ENCODE data around the gene BRI3.

BRI3 gene

DNA sequence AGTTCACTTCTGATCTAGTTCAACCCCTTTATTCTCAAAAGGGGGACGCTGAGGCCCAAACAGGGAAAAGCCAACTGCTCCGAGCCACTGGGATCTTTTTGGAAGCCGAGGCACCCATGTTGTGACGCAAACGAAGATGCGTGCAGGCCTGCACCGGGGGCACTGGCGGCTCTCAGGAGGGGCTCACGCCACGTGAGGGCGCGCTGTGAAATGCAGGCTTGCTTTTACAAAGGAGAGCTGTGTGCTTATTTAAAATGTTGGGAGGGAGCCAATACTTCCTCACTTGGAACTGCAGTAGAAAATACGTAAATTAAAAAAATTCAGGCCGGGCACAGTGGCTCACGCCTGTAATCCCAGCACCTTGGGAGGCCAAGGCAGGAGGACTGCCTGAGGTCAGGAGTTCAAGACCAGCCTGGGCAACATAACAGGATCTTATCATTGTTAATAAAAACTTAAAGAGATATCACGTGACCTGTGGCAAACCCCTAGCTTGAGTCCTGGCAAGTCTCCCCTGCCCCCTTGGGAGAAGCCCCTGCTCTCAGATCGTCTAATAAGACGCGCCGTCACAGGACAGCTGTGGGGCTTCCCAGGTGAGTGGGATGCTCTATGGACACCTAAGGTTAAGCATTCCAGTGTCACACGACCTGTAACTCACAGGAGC lies 16.3 kb downstream of the BRI3 start:
- Histone ChIP-seq H3K9ac (ENCODE audit: low read length) (no peak overlapping the region), H3K27ac (ENCODE audit: low read depth, low read length) (no peak overlapping the region), H3K27me3 (ENCODE audit: control insufficient read depth, insufficient read depth, low read length) (no peaks in the 10 kb centered on the region), H3K9me3 (ENCODE audit: control insufficient read depth, insufficient read depth, low read depth, low read length) (no peaks in the 10 kb centered on the region), H3K4me1 (ENCODE audit: control insufficient read depth, insufficient read depth, low read length) (peaks cover 25% of the 10 kb centered on the region), H3K4me3 (ENCODE audit: low read depth, low read length) (no peak overlapping the region), H3K36me3 (ENCODE audit: control insufficient read depth, insufficient read depth, low read length) (peaks cover 34% of the 10 kb centered on the region)

DNA sequence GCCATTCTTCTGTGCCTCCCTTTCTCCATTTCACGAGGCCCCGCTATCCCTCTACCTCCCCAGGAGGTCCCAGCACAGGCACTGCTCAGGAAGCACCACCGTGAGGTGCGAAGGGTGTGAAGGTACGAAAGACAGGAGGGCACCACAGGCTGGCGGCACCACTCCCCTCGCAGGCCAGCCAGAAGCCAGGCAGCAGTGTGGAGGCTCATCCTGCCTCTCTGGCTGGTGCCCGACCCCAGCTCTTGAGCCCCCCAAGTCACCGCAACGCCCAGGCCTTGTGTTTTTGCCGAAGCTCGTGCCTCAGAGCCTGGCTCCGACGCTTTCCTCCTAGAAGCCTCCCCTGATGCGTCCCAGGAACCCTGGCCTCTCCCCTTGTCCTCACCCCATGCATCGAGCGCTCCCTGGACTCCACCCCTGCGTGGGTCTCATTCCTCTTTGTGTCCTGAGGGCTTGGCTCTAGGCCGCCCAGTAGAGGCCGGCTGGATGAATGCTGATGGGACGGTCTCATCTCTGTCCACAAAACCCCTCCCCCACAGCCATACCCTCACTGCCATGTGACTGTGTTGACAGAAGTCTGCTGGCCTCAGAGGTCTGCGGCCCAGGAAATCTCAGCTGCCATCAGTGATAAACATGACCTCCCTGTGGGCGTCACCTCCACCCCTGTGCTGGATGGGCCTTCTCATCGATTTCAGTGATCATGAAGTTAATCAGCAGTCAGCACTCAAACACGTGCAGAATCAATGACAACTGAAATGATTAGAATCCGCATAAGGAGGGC lies 19.3 kb downstream of the BRI3 start:
- H3K27ac ChIP-seq (ENCODE audit: low read depth, low read length), result no peak overlapping the region
- no peaks in the 10 kb centered on the region for H3K9me3 ChIP-seq (ENCODE audit: control insufficient read depth, insufficient read depth, low read depth, low read length)
- H3K9ac ChIP-seq (ENCODE audit: low read length), result peak overlapping the region; percentile 48
- H3K4me1 ChIP-seq (ENCODE audit: control insufficient read depth, insufficient read depth, low read length), result peaks cover 25% of the 10 kb centered on the region
- H3K36me3 ChIP-seq (ENCODE audit: control insufficient read depth, insufficient read depth, low read length), result peaks cover 30% of the 10 kb centered on the region
- no peaks in the 10 kb centered on the region for H3K27me3 ChIP-seq (ENCODE audit: control insufficient read depth, insufficient read depth, low read length)
- H3K4me3 ChIP-seq (ENCODE audit: low read depth, low read length), result no peak overlapping the region

DNA sequence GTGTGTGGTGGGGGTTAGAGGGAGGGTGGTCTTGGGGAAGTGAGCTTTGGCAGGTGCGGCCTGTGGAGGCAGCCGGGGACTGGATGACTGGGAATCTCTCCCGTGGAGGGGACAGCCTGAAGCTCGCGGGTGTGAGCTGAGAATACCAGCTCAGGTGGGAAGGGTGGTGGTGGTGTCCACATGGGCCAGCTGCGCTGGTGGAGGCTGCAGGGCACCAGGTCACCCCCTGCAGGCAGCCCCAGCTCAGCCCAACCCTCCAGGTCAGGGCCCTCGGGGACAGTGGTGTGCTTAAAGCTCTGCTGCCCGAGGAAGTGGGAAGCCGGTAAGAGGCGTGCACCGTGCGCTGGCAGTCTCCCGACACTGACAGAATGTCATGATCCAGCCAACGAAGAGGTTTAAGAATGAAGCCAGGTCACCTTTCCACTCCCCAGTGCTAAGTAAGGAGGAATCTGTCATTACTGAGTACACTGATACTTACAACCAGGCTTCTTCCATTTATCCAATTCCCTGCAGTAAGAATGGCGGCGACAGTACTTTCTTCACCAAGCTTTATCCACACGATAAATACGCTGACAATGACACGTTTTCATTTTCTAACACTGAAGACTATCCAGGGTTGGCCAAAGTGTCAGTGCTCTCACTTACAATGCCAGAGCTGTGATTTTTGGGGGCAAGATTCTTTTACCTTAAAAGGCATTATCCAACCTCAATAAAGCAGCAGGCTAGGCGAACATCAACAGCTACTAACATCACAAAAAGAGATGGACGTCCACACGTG lies 20.4 kb downstream of the BRI3 start:
- Histone ChIP-seq H3K9ac (ENCODE audit: low read length) (no peak overlapping the region), H3K4me3 (ENCODE audit: low read depth, low read length) (no peak overlapping the region), H3K4me1 (ENCODE audit: control insufficient read depth, insufficient read depth, low read length) (peaks cover 29% of the 10 kb centered on the region), H3K27me3 (ENCODE audit: control insufficient read depth, insufficient read depth, low read length) (no peaks in the 10 kb centered on the region), H3K9me3 (ENCODE audit: control insufficient read depth, insufficient read depth, low read depth, low read length) (no peaks in the 10 kb centered on the region), H3K36me3 (ENCODE audit: control insufficient read depth, insufficient read depth, low read length) (peaks cover 37% of the 10 kb centered on the region), H3K27ac (ENCODE audit: low read depth, low read length) (no peak overlapping the region)

GRCh38 chr7:98303176-98303865 lies 21.8 kb downstream of the BRI3 start:
- Histone ChIP-seq H3K27ac (ENCODE audit: low read depth, low read length) (peak overlapping the region; percentile 60; the same call in 1 of the 2 replicates), H3K27me3 (ENCODE audit: control insufficient read depth, insufficient read depth, low read length) (no peaks in the 10 kb centered on the region), H3K36me3 (ENCODE audit: control insufficient read depth, insufficient read depth, low read length) (peaks cover 46% of the 10 kb centered on the region), H3K4me3 (ENCODE audit: low read depth, low read length) (no peak overlapping the region; the same call in 1 of the 2 replicates), H3K9ac (ENCODE audit: low read length) (peak overlapping the region; percentile 22), H3K4me1 (ENCODE audit: control insufficient read depth, insufficient read depth, low read length) (peaks cover 29% of the 10 kb centered on the region), H3K9me3 (ENCODE audit: control insufficient read depth, insufficient read depth, low read depth, low read length) (no peaks in the 10 kb centered on the region)

GRCh38 chr7:98303906-98304305 lies 22.4 kb downstream of the BRI3 start:
- H3K4me3 ChIP-seq (ENCODE audit: low read depth, low read length), result no peak overlapping the region; the same call in 1 of the 2 replicates

GRCh38 chr7:98305951-98306535 lies 24.6 kb downstream of the BRI3 start:
- H3K27me3 ChIP-seq (ENCODE audit: control insufficient read depth, insufficient read depth, low read length), result no peaks in the 10 kb centered on the region
- no peak overlapping the region for H3K9ac ChIP-seq (ENCODE audit: low read length)
- peaks cover 20% of the 10 kb centered on the region for H3K4me1 ChIP-seq (ENCODE audit: control insufficient read depth, insufficient read depth, low read length)
- peaks cover 51% of the 10 kb centered on the region for H3K36me3 ChIP-seq (ENCODE audit: control insufficient read depth, insufficient read depth, low read length)
- no peak overlapping the region for H3K4me3 ChIP-seq (ENCODE audit: low read depth, low read length)
- H3K9me3 ChIP-seq (ENCODE audit: control insufficient read depth, insufficient read depth, low read depth, low read length), result no peaks in the 10 kb centered on the region
- no peak overlapping the region for H3K27ac ChIP-seq (ENCODE audit: low read depth, low read length)

More at GRCh38 chr7:98303906-98304305, 22.4 kb downstream of the BRI3 start:
- H3K27ac ChIP-seq (ENCODE audit: low read depth, low read length), result peak overlapping the region; percentile 60; the same call in 1 of the 2 replicates
- H3K4me1 ChIP-seq (ENCODE audit: control insufficient read depth, insufficient read depth, low read length), result peaks cover 29% of the 10 kb centered on the region
- peaks cover 47% of the 10 kb centered on the region for H3K36me3 ChIP-seq (ENCODE audit: control insufficient read depth, insufficient read depth, low read length)
- H3K9ac ChIP-seq (ENCODE audit: low read length), result peak overlapping the region; percentile 22
- no peaks in the 10 kb centered on the region for H3K9me3 ChIP-seq (ENCODE audit: control insufficient read depth, insufficient read depth, low read depth, low read length)
- no peaks in the 10 kb centered on the region for H3K27me3 ChIP-seq (ENCODE audit: control insufficient read depth, insufficient read depth, low read length)

DNA sequence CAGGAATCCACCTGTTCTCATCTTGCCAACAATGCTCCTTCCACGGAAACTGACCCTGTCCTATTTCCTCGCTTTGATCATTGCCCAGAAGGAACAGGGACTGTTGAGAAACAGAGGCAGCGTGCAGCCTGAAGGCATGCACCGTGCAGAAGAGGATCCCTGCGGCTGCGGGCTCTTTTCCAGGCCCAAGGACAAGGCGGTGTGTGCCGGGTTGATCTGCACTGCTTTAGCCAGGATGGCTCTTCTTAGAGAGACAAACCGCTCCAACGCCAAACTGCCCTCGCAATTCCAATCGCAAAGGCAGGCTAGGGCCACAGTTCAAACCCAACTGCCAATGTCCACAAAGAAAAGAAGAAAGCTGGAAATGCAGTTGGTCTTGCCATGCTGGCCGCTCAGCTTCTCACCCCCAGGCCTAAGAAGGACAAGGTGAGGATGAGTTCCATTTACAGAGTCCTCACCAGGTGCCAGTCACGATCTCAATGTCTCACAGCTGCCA lies 26.5 kb downstream of the BRI3 start:
- Histone ChIP-seq H3K36me3 (ENCODE audit: control insufficient read depth, insufficient read depth, low read length) (peaks cover 51% of the 10 kb centered on the region), H3K9me3 (ENCODE audit: control insufficient read depth, insufficient read depth, low read depth, low read length) (no peaks in the 10 kb centered on the region), H3K4me3 (ENCODE audit: low read depth, low read length) (no peak overlapping the region), H3K27me3 (ENCODE audit: control insufficient read depth, insufficient read depth, low read length) (no peaks in the 10 kb centered on the region), H3K4me1 (ENCODE audit: control insufficient read depth, insufficient read depth, low read length) (peaks cover 19% of the 10 kb centered on the region), H3K27ac (ENCODE audit: low read depth, low read length) (no peak overlapping the region), H3K9ac (ENCODE audit: low read length) (no peak overlapping the region)

- no peak overlapping the region for H3K9ac ChIP-seq (ENCODE audit: low read length)
- no peaks in the 10 kb centered on the region for H3K9me3 ChIP-seq (ENCODE audit: control insufficient read depth, insufficient read depth, low read depth, low read length)
- H3K36me3 ChIP-seq (ENCODE audit: control insufficient read depth, insufficient read depth, low read length), result peaks cover 53% of the 10 kb centered on the region
- peaks cover 4% of the 10 kb centered on the region; the same call in 1 of the 2 replicates for H3K4me1 ChIP-seq (ENCODE audit: control insufficient read depth, insufficient read depth, low read length)
- H3K4me3 ChIP-seq (ENCODE audit: low read depth, low read length), result no peak overlapping the region
- H3K27ac ChIP-seq (ENCODE audit: low read depth, low read length), result no peak overlapping the region
- H3K27me3 ChIP-seq (ENCODE audit: control insufficient read depth, insufficient read depth, low read length), result no peaks in the 10 kb centered on the region
Measured at GRCh38 chr7:98309566-98309965, 28.1 kb downstream of the BRI3 start.

- no peak overlapping the region for H3K27ac ChIP-seq (ENCODE audit: low read depth, low read length)
Measured at GRCh38 chr7:98312201-98312600, 30.7 kb downstream of the BRI3 start.

DNA sequence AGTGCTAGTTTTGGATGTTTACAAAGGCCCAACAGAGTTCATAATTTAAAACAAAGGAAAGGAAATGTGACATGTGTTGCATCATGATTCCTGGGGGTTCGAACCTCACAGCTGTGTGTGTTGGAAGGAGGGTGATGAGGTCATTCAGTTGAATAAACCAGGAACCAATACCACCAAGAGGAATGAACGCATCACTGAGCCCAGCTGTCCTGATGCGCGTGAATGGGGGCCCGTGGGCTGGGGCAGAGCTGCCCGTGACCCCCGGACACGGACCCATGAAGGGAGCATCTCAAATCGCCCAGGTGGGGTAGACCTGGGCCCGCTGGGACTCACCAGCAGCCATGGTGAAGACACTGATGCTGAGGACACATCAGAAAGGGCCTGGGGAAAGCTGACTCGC lies 33.0 kb downstream of the BRI3 start:
- H3K36me3 ChIP-seq (ENCODE audit: control insufficient read depth, insufficient read depth, low read length), result peaks cover 51% of the 10 kb centered on the region
- no peak overlapping the region for H3K4me3 ChIP-seq (ENCODE audit: low read depth, low read length)
- no peaks in the 10 kb centered on the region for H3K27me3 ChIP-seq (ENCODE audit: control insufficient read depth, insufficient read depth, low read length)
- no peaks in the 10 kb centered on the region for H3K4me1 ChIP-seq (ENCODE audit: control insufficient read depth, insufficient read depth, low read length)
- H3K9me3 ChIP-seq (ENCODE audit: control insufficient read depth, insufficient read depth, low read depth, low read length), result peaks cover 10% of the 10 kb centered on the region; the same call in 1 of the 2 replicates
- no peak overlapping the region for H3K27ac ChIP-seq (ENCODE audit: low read depth, low read length)
- H3K9ac ChIP-seq (ENCODE audit: low read length), result no peak overlapping the region

More at GRCh38 chr7:98312201-98312600, 30.7 kb downstream of the BRI3 start:
- no peak overlapping the region for H3K4me3 ChIP-seq (ENCODE audit: low read depth, low read length)
- no peaks in the 10 kb centered on the region for H3K27me3 ChIP-seq (ENCODE audit: control insufficient read depth, insufficient read depth, low read length)
- H3K4me1 ChIP-seq (ENCODE audit: control insufficient read depth, insufficient read depth, low read length), result no peaks in the 10 kb centered on the region
- peaks cover 56% of the 10 kb centered on the region for H3K36me3 ChIP-seq (ENCODE audit: control insufficient read depth, insufficient read depth, low read length)
- peaks cover 3% of the 10 kb centered on the region; the same call in 1 of the 2 replicates for H3K9me3 ChIP-seq (ENCODE audit: control insufficient read depth, insufficient read depth, low read depth, low read length)
- H3K9ac ChIP-seq (ENCODE audit: low read length), result no peak overlapping the region

Measured in HUES6 (cell line).